ENCODE measurements around the gene APOB. TPM values are rescaled to one million over a fixed set of nuclear protein-coding genes. Genes with fewer than 3 reads are reported as not detected.

The APOB gene
- total RNA-seq, 1 donor from 2014 or later, result not detected

DNA sequence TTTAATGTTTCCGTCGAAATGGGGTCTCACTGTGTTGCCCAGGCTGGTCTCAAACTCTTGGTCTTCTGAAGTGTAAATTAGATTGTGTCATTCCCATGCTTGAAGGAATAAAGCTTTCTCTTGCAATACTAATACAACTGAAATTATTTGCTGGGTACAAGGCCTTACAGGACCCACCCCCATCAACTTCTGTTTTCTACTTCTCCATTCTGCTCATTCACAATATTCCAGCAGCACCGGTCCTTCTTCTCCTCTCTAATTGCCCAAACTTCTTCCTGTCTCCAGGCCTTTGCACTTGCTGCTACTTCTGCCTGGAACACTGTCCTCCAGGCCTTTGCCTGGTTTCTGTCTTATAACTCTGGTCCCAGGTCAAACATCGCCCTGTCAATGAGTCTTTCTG is 73.8 kb downstream of the APOB start:
- Mint-ChIP-seq H3K27ac (no peak overlapping the region), H3K4me3 (no peak overlapping the region), H3K4me1 (no peaks in the 10 kb centered on the region), H3K36me3 (ENCODE audit: low read depth) (no peaks in the 10 kb centered on the region), H3K27me3 (peaks cover 23% of the 10 kb centered on the region), H3K9me3 (no peaks in the 10 kb centered on the region)
- no peak for DNase-seq
- no peak for ATAC-seq (ENCODE audit: low read depth)
- TF ChIP-seq, protein P1, sequence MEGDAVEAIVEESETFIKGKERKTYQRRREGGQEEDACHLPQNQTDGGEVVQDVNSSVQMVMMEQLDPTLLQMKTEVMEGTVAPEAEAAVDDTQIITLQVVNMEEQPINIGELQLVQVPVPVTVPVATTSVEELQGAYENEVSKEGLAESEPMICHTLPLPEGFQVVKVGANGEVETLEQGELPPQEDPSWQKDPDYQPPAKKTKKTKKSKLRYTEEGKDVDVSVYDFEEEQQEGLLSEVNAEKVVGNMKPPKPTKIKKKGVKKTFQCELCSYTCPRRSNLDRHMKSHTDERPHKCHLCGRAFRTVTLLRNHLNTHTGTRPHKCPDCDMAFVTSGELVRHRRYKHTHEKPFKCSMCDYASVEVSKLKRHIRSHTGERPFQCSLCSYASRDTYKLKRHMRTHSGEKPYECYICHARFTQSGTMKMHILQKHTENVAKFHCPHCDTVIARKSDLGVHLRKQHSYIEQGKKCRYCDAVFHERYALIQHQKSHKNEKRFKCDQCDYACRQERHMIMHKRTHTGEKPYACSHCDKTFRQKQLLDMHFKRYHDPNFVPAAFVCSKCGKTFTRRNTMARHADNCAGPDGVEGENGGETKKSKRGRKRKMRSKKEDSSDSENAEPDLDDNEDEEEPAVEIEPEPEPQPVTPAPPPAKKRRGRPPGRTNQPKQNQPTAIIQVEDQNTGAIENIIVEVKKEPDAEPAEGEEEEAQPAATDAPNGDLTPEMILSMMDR (IDR thresholded peaks at IDR 0.05), result no peak
- POLR2A ChIA-PET, result no interaction called here
- intact Hi-C loops (cut with micrococcal nuclease), result no loop called here
- CTCF ChIA-PET, result no interaction called here

DNA sequence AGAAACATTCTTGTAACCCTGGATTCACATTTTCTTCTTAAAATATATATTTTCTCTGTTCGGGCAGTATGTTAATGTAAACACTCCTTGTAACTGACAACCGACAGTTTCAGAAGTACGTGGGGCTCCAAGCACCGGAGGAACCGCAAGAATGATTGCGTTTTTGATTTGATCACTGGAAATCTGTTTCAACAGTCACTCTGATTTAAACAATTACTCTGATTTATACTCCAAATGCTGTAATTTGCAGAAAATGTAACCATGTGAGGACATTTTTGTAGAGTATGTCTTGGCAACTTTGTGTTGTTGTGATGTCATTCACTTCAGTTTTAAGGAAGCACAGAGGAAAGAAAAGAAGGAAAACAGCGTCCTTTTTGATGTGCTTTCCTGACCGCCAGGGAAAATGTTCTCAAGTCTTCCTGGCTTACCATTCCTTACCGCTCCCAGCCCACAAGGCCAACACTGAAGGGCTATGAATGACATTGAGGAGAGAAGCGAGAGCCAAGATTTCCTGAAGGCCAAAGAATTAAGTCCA is 77.7 kb downstream of the APOB start:
- TF ChIP-seq, protein P1 (IDR thresholded peaks at IDR 0.05), result no peak
- no peak for ATAC-seq (ENCODE audit: low read depth)
- ChIA-PET POLR2A (no interaction called here), CTCF (interaction anchor here (1.8 to 9.9 kb wide), 2 partner anchors 289 to 305 kb away, joined by 9 to 251 read pairs; no protein-coding TSS in a partner anchor)
- Mint-ChIP-seq H3K4me3 (no peak overlapping the region), H3K27ac (no peak overlapping the region), H3K27me3 (peaks cover 30% of the 10 kb centered on the region), H3K36me3 (ENCODE audit: low read depth) (no peaks in the 10 kb centered on the region), H3K9me3 (no peaks in the 10 kb centered on the region), H3K4me1 (no peaks in the 10 kb centered on the region)
- intact Hi-C loops (cut with micrococcal nuclease), result no loop called here
- no peak for DNase-seq

- intact Hi-C loops (cut with micrococcal nuclease), result no loop called here
- TF ChIP-seq, protein P1 (IDR thresholded peaks at IDR 0.05), result no peak
- peaks cover 30% of the 10 kb centered on the region for H3K27me3 Mint-ChIP-seq
These were observed 78.7 kb downstream of the APOB start for GRCh38 chr2:20965221-20965620.

DNA sequence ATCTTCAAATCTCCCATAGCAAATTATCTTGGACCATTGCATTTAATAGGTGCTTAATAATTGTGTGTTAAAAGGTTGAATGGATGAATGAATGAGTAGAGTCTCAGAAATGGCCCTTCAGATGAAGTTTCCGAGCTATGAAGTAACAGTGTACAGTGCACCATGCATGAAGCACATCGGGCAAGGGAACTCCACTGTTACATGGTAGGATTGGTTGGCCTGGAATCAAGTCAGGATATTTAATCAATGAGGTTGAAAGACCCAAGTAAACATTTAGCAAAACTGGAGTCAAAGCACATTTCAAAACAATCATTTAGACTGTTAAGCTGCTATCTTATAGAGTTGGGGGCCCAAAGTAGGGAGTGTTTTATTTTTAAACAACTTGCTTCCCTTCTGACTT is 80.0 kb downstream of the APOB start:
- TF ChIP-seq, protein P1 (IDR thresholded peaks at IDR 0.05), result no peak
- no peak for DNase-seq
- POLR2A ChIA-PET, result interaction anchor here (1.9 kb wide), 1 partner anchor 303 kb away, joined by 6 read pairs; no protein-coding TSS in a partner anchor
- no peak overlapping the region for H3K27ac Mint-ChIP-seq
- H3K9me3 Mint-ChIP-seq, result no peaks in the 10 kb centered on the region
- no peaks in the 10 kb centered on the region for H3K4me1 Mint-ChIP-seq
- no peaks in the 10 kb centered on the region for H3K36me3 Mint-ChIP-seq (ENCODE audit: low read depth)
- no peak overlapping the region for H3K4me3 Mint-ChIP-seq
- H3K27me3 Mint-ChIP-seq, result peaks cover 25% of the 10 kb centered on the region
- intact Hi-C loops (cut with micrococcal nuclease), result loop anchor here (1.0 to 2.0 kb wide), 4 partner anchors 183 to 521 kb away; no protein-coding TSS in a partner anchor
- CTCF ChIA-PET, result interaction anchor here (0.6 to 9.9 kb wide), 19 partner anchors 9 to 321 kb away, joined by 3 to 251 read pairs (median 4); partner anchors contain the start of genes GDF7 and HS1BP3
- ATAC-seq (ENCODE audit: low read depth), result no peak

More at GRCh38 chr2:20965221-20965620, 78.7 kb downstream of the APOB start:
- DNase-seq (no peak), ATAC-seq (ENCODE audit: low read depth) (no peak)
- Mint-ChIP-seq H3K27ac (no peak overlapping the region), H3K9me3 (no peaks in the 10 kb centered on the region), H3K4me3 (no peak overlapping the region), H3K36me3 (ENCODE audit: low read depth) (no peaks in the 10 kb centered on the region), H3K4me1 (no peaks in the 10 kb centered on the region)
- ChIA-PET POLR2A (no interaction called here), CTCF (interaction anchor here (1.2 to 9.9 kb wide), 3 partner anchors 9 to 304 kb away, joined by 3 to 251 read pairs (median 9); no protein-coding TSS in a partner anchor)

DNA sequence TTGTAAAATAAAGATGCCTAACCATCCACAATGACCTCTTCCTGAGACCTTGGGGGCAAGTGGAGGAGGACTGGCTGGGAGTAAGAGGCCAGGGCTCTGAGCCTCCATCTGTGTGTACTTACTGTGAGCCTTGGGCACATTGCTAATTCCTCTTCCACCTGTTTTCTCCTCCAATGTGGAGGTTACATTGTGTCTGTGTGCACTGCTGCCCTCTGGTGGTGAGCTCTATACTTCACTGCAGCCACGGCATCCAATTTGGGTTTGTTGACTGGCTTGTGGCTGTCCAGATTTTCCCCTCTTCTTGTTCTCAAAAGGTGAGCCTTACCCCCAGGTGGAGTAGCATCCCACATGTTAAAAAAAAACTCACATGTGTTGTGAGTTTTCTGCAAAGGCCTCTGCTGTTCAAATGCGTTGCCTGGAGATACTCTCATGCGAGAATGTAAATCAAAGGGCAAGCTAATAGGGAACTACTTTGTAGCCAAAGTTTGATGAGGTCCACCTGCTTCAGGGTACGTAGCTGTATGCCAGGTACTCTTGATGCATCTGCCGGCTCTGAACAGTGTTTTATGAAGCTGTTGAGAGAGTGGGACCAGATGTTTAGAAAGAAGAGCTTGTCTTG is 80.8 kb downstream of the APOB start:
- ChIA-PET POLR2A (interaction anchor here (0.6 to 1.9 kb wide), 4 partner anchors 297 to 304 kb away, joined by 3 to 11 read pairs (median 6); no protein-coding TSS in a partner anchor), CTCF (interaction anchor here (0.6 to 9.9 kb wide), 28 partner anchors 9 to 998 kb away, joined by 3 to 251 read pairs (median 4); partner anchors contain the start of genes GDF7 and HS1BP3)
- H3K27ac Mint-ChIP-seq, result no peak overlapping the region
- intact Hi-C loops (cut with micrococcal nuclease), result loop anchor here (1.0 to 2.0 kb wide), 4 partner anchors 182 to 520 kb away; no protein-coding TSS in a partner anchor
- no peaks in the 10 kb centered on the region for H3K4me1 Mint-ChIP-seq
- TF ChIP-seq, protein P1 (IDR thresholded peaks at IDR 0.05), result peak; percentile 82
- H3K36me3 Mint-ChIP-seq (ENCODE audit: low read depth), result no peaks in the 10 kb centered on the region
- H3K4me3 Mint-ChIP-seq, result no peak overlapping the region
- peaks cover 19% of the 10 kb centered on the region for H3K27me3 Mint-ChIP-seq
- peak; percentile 49 for DNase-seq
- H3K9me3 Mint-ChIP-seq, result no peaks in the 10 kb centered on the region
- ATAC-seq (ENCODE audit: low read depth), result peak; percentile 73
